Liver (tissue), 9 donors: ENCODE results near the gene MRPL41. TPM values are rescaled to one million over a fixed set of nuclear protein-coding genes. Genes with fewer than 3 reads are reported as not detected.

ENCODE experiments used
- DNase-seq: peaks from one replicate; pipeline ENCODE4 v3.0.0-alpha.2; 2017; ENCODE audit warnings: low spot score
- H3K27ac ChIP-seq, 2 donors: one replicate each; pipeline ENCODE4 v1.7.0; 2013; ENCODE audit warnings: inconsistent platforms in 2 of 2, low read length in 2 of 2, control low read depth in 1 of 2, low read depth in 1 of 2, mild to moderate bottlenecking in 1 of 2
- H3K27me3 ChIP-seq, 4 donors: one replicate each; pipeline versions ENCODE4 v1.6.1 to v1.7.0; 2013; ENCODE audit warnings: low read length in 3 of 4, inconsistent platforms in 1 of 4, mild to moderate bottlenecking in 1 of 4, moderate library complexity in 1 of 4; ENCODE audit not compliant: control insufficient read depth in 4 of 4, insufficient read depth in 4 of 4
- H3K36me3 ChIP-seq, 4 donors: one replicate each; pipeline versions ENCODE4 v1.6.1 to v1.7.0; 2013; ENCODE audit warnings: low read length in 3 of 4, mild to moderate bottlenecking in 3 of 4, low read depth in 1 of 4, moderate library complexity in 1 of 4; ENCODE audit not compliant: control insufficient read depth in 4 of 4, insufficient read depth in 3 of 4
- H3K4me1 ChIP-seq, 4 donors: one replicate each; pipeline versions ENCODE4 v1.6.1 to v1.7.0; 2013; ENCODE audit warnings: low read length in 3 of 4, mild to moderate bottlenecking in 3 of 4, moderate library complexity in 1 of 4; ENCODE audit not compliant: control insufficient read depth in 4 of 4, insufficient read depth in 4 of 4
- H3K4me3 ChIP-seq, 3 donors: one replicate each; pipeline versions ENCODE4 v1.6.1 to v1.7.0; 2013; ENCODE audit warnings: low read length in 3 of 3, control low read depth in 1 of 3, low read depth in 1 of 3, mild to moderate bottlenecking in 1 of 3
- H3K9ac ChIP-seq, 2 donors: one replicate each; pipeline ENCODE4 v1.7.0; 2013; ENCODE audit warnings: low read length in 2 of 2, mild to moderate bottlenecking in 2 of 2, moderate library complexity in 2 of 2, control low read depth in 1 of 2, low read depth in 1 of 2
- H3K9me3 ChIP-seq, 4 donors: one replicate each; pipeline versions ENCODE4 v1.6.1 to v1.7.0; 2013; ENCODE audit warnings: low read length in 3 of 4; ENCODE audit not compliant: control insufficient read depth in 4 of 4
- CTCF ChIP-seq: fragments of 150-350 bp; IDR thresholded peaks from 2 replicates; pipeline ENCODE4 v1.5.1; 2017; ENCODE audit warnings: improper control_type of control experiment, low read depth, low read length; ENCODE audit not compliant: missing input control
- EGR1 ChIP-seq, 2 donors: IDR thresholded peaks; 2 replicates each; pipeline ENCODE4 v1.6.1; 2016 to 2018; ENCODE audit warnings: antibody characterized with exemption in 2 of 2, low read depth in 2 of 2
- FOXA1 ChIP-seq: IDR thresholded peaks from 2 replicates; pipeline ENCODE4 v1.6.1; 2016; ENCODE audit warnings: antibody characterized with exemption
- FOXA2 ChIP-seq: IDR thresholded peaks from 2 replicates; pipeline ENCODE4 v1.6.1; 2016; ENCODE audit warnings: antibody characterized with exemption
- GABPA ChIP-seq, 2 donors: IDR thresholded peaks in 1 of 2; conservative IDR thresholded peaks in 1 of 2; 2 replicates each; pipeline ENCODE4 v1.6.1; 2016; ENCODE audit warnings: antibody characterized with exemption in 2 of 2, mild to moderate bottlenecking in 1 of 2, moderate library complexity in 1 of 2
- HNF4A ChIP-seq, 2 donors: conservative IDR thresholded peaks; 2 replicates each; pipeline ENCODE4 v1.6.1; 2016; ENCODE audit warnings: antibody characterized with exemption in 2 of 2, mild to moderate bottlenecking in 2 of 2
- HNF4G ChIP-seq: IDR thresholded peaks from 2 replicates; pipeline ENCODE4 v1.6.1; 2016; ENCODE audit warnings: antibody characterized with exemption
- JUND ChIP-seq, 2 donors: IDR thresholded peaks; 2 replicates each; pipeline ENCODE4 v1.6.1; 2016; ENCODE audit warnings: antibody characterized with exemption in 2 of 2
- NR2F2 ChIP-seq: IDR thresholded peaks from 2 replicates; pipeline ENCODE4 v1.6.1; 2016; ENCODE audit warnings: antibody characterized with exemption
- RAD21 ChIP-seq, 2 donors: IDR thresholded peaks; 2 replicates each; pipeline ENCODE4 v1.6.1; 2016; ENCODE audit warnings: antibody characterized with exemption in 2 of 2, mild to moderate bottlenecking in 2 of 2
- REST ChIP-seq: IDR thresholded peaks from 2 replicates; pipeline ENCODE4 v1.6.1; 2016; ENCODE audit warnings: antibody characterized with exemption, mild to moderate bottlenecking
- RXRA ChIP-seq, 2 donors: IDR thresholded peaks; 2 replicates each; pipeline ENCODE4 v1.6.1; 2017 to 2018; ENCODE audit warnings: antibody characterized with exemption in 2 of 2, mild to moderate bottlenecking in 1 of 2
- SP1 ChIP-seq: IDR thresholded peaks from 2 replicates; pipeline ENCODE4 v1.6.1; 2018; ENCODE audit warnings: antibody characterized with exemption, mild to moderate bottlenecking
- TAF1 ChIP-seq: conservative IDR thresholded peaks from 2 replicates; pipeline ENCODE4 v1.6.1; 2016; ENCODE audit warnings: antibody characterized with exemption, mild to moderate bottlenecking
- YY1 ChIP-seq: IDR thresholded peaks from 2 replicates; pipeline ENCODE4 v1.6.1; 2016; ENCODE audit warnings: antibody characterized with exemption, mild to moderate bottlenecking
- WGBS: extraction: QIAGEN DNeasy Blood & Tissue Kit; methylation state at CpG from one replicate; pipeline ENCODE4 v1.1.7; 2013; 5-methylcytosine and 5-hydroxymethylcytosine counted together
- polyA plus RNA-seq, 2 donors: library from polyadenylated mRNA; stranded (reverse) in 1 of 2; unstranded in 1 of 2; fragments of 200-250 nt in 1 of 2; fragments of >200 nt in 1 of 2; fragmentation: Nextera tagmentation in 1 of 2; extraction: Ambion mirVana in 1 of 2; gene quantifications; one replicate each; pipeline versions ENCODE4 v1.2.1 to v1.2.3, GENCODE V29; 2013 to 2015
- total RNA-seq, 2 donors: library from RNA; depleted of rRNA; stranded (reverse); fragments of >200 nt; gene quantifications; one replicate each; pipeline ENCODE4 v1.2.3, GENCODE V29; 2014
- TF ChIP-seq, protein P1 (sequence below): IDR thresholded peaks from 2 replicates; pipeline ENCODE4 v1.6.1; 2016; ENCODE audit warnings: antibody characterized with exemption
- donor health status: healthy.
- donor health status: healthy.
- donor health status: healthy.
- donor health status: healthy.
- donor health status: healthy.

Gene MRPL41
- total and polyA plus RNA-seq, 4 donors: 31.7 to 120 (median 49.3) TPM

DNA sequence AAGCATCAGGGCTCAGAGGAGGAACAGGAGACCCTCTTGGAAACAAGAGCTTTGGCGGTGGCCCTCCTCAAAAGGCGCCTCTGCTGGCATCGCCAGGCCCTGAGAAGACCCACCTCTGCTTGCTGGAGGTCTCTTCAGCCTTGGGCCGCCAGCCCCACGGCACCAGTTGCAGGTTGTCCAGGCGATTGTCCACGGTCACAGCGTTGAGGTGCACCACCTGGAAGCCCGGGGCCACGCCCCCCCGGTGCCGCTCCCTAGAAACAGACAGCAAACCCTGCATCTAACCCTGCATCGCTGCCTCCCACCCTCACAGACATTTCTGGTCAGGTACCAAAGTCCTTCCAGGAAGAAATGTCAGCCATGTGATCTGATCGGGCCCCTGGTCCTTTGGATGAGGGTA, 35.2 kb downstream of the MRPL41 start (continued):
- TF ChIP-seq REST: no peak

- WGBS: 93% methylated on average over 13 of the region's 13 CpGs
- TF ChIP-seq RAD21 (IDR thresholded peaks at IDR 0.05) (no peak), FOXA2 (no peak), NR2F2 (no peak), EGR1 (IDR thresholded peaks at IDR 0.05; ENCODE audit: low read depth in 2 of 2) (no peak), CTCF (no peak), GABPA (IDR thresholded peaks at IDR 0.05 in 1 of 2, conservative IDR thresholded peaks at IDR 0.05 in 1 of 2) (no peak), YY1 (no peak), JUND (IDR thresholded peaks at IDR 0.05) (no peak), SP1 (no peak), HNF4G (no peak), TAF1 (no peak), FOXA1 (no peak), RXRA (IDR thresholded peaks at IDR 0.05) (no peak), HNF4A (conservative IDR thresholded peaks at IDR 0.05) (no peak), REST (no peak)
- TF ChIP-seq, protein P1, sequence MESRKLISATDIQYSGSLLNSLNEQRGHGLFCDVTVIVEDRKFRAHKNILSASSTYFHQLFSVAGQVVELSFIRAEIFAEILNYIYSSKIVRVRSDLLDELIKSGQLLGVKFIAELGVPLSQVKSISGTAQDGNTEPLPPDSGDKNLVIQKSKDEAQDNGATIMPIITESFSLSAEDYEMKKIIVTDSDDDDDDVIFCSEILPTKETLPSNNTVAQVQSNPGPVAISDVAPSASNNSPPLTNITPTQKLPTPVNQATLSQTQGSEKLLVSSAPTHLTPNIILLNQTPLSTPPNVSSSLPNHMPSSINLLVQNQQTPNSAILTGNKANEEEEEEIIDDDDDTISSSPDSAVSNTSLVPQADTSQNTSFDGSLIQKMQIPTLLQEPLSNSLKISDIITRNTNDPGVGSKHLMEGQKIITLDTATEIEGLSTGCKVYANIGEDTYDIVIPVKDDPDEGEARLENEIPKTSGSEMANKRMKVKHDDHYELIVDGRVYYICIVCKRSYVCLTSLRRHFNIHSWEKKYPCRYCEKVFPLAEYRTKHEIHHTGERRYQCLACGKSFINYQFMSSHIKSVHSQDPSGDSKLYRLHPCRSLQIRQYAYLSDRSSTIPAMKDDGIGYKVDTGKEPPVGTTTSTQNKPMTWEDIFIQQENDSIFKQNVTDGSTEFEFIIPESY: no peak
- Histone ChIP-seq H3K4me3 (no peak overlapping the region), H3K4me1 (peaks cover 5 to 30% (median 22%) of the 10 kb centered on the region in 4 donors), H3K27me3 (no peaks in the 10 kb centered on the region), H3K36me3 (peaks cover 4 to 19% (median 13%) of the 10 kb centered on the region in 4 donors), H3K9ac (no peak overlapping the region), H3K9me3 (no peaks in the 10 kb centered on the region), H3K27ac (no peak overlapping the region)
- no peak for DNase-seq
Observed at GRCh38 chr9:137588311-137588710, 36.6 kb downstream of the MRPL41 start.
